VCaP (cell line): ENCODE measurements around the gene PHF14.

Source experiments
- H3K27ac ChIP-seq: fragments of 450-650 bp; 2 replicates; pipeline ENCODE4 v1.5.1; 2017
- TF ChIP-seq, protein P1 (sequence below): fragments of 450-650 bp; conservative IDR thresholded peaks from 2 replicates; pipeline ENCODE4 v1.5.1; 2017; ENCODE audit warnings: mild to moderate bottlenecking, moderate library complexity

The PHF14 gene

DNA sequence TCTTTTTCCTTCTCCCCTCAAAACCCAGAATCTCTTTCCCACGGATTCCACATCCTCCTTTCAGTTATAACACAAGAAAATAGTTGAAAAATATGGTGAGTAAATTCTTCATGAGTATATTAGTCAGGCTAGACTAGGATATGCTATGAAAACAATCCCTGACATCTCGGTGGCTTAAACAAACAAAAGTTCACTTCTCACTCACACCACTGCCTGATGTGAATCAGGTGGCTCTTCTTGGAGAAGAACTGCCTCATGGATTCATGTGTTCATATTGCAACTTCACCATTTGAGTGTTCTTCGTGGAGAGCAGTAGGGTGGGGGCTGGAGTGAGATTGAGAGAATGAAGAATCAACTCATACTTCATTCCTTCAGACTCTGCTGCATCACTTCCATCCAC, 204.1 kb downstream of the PHF14 start:
- no peak overlapping the region for H3K27ac ChIP-seq
- TF ChIP-seq, protein P1, sequence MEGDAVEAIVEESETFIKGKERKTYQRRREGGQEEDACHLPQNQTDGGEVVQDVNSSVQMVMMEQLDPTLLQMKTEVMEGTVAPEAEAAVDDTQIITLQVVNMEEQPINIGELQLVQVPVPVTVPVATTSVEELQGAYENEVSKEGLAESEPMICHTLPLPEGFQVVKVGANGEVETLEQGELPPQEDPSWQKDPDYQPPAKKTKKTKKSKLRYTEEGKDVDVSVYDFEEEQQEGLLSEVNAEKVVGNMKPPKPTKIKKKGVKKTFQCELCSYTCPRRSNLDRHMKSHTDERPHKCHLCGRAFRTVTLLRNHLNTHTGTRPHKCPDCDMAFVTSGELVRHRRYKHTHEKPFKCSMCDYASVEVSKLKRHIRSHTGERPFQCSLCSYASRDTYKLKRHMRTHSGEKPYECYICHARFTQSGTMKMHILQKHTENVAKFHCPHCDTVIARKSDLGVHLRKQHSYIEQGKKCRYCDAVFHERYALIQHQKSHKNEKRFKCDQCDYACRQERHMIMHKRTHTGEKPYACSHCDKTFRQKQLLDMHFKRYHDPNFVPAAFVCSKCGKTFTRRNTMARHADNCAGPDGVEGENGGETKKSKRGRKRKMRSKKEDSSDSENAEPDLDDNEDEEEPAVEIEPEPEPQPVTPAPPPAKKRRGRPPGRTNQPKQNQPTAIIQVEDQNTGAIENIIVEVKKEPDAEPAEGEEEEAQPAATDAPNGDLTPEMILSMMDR, result no peak

DNA sequence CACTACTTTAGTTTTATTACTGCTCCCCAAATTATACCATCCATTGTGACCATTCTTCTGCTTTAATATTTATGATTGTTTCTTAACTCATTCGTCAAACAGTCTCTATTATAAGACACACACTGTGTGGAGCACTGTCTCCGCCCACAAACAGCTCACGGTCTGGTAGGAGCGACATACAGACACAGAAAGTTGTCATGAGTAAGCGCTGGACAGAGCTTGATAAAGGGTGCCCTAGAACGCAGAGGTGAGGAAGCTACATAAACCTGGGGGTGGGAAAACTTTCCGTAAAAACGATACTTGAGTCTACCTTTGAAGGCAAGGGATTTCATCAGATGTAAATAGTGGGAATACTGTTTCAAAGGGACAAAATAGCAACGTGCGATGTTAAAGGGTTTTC, 207.9 kb downstream of the PHF14 start:
- TF ChIP-seq, protein P1, result no peak
- no peak overlapping the region for H3K27ac ChIP-seq

DNA sequence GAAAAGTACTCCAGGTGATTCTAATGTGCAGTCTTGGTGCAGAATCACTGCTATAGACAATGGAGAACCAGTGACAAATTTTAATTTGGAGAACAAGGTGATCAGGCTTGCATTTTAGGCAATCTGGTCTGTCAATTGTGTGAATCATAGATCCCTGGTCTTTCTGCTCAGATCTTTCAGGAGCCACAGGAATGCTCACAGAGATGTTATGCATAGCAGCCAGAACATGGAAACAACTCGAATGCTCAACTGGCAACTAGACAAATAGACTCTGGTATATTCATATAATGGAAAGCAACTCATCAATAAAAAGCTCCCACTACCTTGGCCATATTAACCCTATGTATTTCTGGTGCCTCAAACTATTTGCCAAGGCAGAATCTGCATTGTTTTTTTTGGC, 209.1 kb downstream of the PHF14 start:
- TF ChIP-seq, protein P1, result no peak
- no peak overlapping the region for H3K27ac ChIP-seq

DNA sequence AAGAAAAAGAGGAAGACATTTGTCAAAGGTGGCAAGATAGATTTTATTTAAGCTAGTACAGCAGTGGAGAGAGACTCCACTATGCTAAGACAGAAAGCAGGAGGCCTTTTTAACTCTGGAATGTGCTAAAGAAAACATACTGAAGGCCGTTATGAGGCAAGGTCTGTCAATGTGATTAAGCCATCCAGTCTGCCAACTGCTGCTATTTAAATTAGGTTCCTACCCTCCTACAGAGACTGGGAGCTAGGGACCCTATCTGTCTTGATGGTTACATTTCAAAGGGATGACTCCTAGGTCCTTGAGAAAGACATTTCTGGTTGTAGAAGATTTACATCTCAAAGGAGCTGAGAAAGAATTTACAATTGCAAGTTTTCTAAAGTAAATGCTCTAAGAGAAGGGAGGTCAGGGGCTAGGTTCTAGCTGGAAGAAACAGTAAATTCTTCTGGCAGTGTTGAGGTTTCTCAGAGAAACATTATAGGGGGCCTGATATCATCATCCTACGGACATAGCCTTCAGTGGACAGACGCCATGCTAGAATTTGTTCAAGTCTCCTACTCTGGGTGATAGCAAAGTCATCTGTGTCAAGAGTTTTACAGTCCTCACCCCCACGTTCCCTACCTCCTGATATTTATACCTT, 211.6 kb downstream of the PHF14 start:
- no peak overlapping the region for H3K27ac ChIP-seq
- TF ChIP-seq, protein P1, result no peak

DNA sequence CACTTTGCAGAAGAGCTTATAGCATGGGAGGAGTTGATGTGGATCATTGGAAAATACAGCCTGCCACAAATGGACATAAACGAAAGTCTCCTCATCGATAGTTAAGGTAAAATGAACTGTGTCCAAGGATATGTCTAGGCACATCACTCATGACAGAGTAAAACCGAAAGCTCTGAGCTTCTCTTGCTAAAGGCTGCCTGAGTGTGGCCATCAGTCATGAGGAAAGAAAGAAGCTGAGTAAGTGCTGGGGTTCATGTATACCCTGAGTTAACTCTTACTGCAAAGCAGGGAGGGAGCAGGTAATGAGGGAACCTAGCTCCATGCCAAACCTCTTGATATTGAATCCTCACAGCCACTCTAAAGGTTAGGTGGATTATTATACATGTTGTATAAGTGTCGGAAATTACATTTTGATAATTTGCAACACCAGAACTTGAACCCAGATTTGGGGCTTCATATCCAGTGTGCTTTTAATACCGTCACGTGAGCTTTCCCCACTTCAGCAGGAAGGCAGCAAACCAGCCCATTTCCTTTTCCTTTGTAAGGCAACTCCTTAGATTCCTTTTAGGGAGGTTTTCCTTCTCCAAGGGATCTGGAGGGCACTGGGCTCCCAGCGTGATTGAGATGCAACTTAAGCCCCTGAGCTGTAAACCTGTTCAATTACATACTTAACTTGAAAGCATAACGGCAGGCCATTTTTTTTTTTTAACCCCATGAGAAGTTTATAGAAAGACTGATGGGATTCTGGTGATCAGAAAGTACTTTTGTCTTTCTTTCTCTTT, 215.0 kb downstream of the PHF14 start:
- H3K27ac ChIP-seq, result no peak overlapping the region
- TF ChIP-seq, protein P1, result no peak

DNA sequence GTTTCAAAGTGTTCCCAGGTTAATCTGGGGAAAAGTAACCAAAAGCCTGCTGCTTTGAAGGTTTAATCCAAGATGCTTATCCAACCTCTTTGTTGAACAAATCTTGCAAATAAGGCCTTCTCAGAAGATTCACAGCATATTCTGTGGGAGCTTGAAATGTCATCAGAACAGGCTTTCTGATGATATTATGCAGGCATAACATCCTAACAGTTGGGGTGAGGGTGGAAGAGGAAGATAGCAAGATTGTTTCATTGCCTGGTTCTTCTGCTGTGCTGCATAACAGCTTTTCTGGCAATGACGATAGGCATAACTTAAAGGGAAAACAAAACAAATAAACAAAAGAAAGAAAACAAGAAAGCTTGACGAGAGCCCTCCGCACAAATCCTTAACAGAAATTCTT, 217.4 kb downstream of the PHF14 start:
- TF ChIP-seq, protein P1, result no peak
- H3K27ac ChIP-seq, result no peak overlapping the region

DNA sequence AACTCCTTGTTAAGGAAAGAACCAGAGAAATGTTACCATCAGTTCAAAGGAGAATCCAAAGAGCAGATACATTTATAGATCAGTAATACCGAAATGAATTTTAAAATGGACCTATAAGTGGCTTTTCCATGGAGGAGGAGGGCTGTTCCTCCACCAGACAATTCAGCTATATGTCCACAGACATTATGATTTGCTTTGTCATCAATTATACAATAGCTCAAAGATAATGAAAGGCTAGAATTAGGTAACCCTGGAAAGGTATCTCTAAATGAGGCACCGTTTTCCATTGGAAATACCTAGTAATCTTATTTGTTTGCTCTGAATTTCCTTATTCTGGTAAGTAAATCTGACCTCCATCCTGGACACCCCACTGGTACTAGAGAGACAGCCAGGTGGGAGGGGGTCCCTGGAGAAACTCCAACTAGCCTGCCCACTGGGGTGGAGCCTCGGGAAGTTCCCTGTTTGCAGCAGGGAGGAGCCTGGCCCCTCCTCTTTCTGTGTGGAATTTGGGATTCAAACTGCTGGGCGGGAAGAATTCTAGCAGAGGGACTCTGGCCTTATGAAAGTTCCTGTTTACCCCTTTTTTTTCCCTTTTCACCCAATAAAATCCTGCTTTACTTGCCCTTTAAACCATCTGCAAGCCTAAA, 218.0 kb downstream of the PHF14 start:
- TF ChIP-seq, protein P1, result no peak
- no peak overlapping the region for H3K27ac ChIP-seq
